ELF-1 (cell line): Measurements from ENCODE around the gene SGMS1.
"Not testable (repeated sequence)": the region's sequence is repeated elsewhere in the genome, so short reads cannot be mapped to it uniquely, and the experiment has no call there.

ENCODE experiments used
- DNase-seq: peaks from one replicate; pipeline ENCODE4 v3.0.0-alpha.2; 2016; ENCODE audit warnings: low read depth, low spot score

The SGMS1 gene

GRCh38 chr10:50558371-50558770 is 65.4 kb downstream of the SGMS1 start:
- no peak for DNase-seq

GRCh38 chr10:50557130-50557682 is 66.5 kb downstream of the SGMS1 start:
- no peak for DNase-seq

GRCh38 chr10:50556237-50557120 is 67.3 kb downstream of the SGMS1 start:
- no peak for DNase-seq

- peak; percentile 12 for DNase-seq
Observed at GRCh38 chr10:50554995-50555568, 68.7 kb downstream of the SGMS1 start.

- no peak for DNase-seq
Observed at GRCh38 chr10:50554376-50554994, 69.3 kb downstream of the SGMS1 start.

- DNase-seq = peak; percentile 21
Observed at GRCh38 chr10:50552771-50553535, 70.8 kb downstream of the SGMS1 start.

GRCh38 chr10:50552308-50552707 is 71.4 kb downstream of the SGMS1 start:
- no peak for DNase-seq

- DNase-seq = no peak
Observed at GRCh38 chr10:50551894-50552293, 71.9 kb downstream of the SGMS1 start.

GRCh38 chr10:50550291-50550839 is 73.4 kb downstream of the SGMS1 start:
- peak; percentile 57 for DNase-seq

GRCh38 chr10:50549186-50549585 is 74.6 kb downstream of the SGMS1 start:
- not testable (repeated sequence) for DNase-seq

GRCh38 chr10:50548481-50548880 is 75.3 kb downstream of the SGMS1 start:
- DNase-seq = not testable (repeated sequence)

- not testable (repeated sequence) for DNase-seq
Observed at GRCh38 chr10:50546287-50546686, 77.5 kb downstream of the SGMS1 start.

GRCh38 chr10:50545846-50546245 is 77.9 kb downstream of the SGMS1 start:
- DNase-seq = peak; percentile 19

GRCh38 chr10:50544857-50545429 is 78.8 kb downstream of the SGMS1 start:
- DNase-seq = peak; percentile 13

- DNase-seq = no peak
Observed at GRCh38 chr10:50544095-50544856, 79.5 kb downstream of the SGMS1 start.

- no peak for DNase-seq
Observed at GRCh38 chr10:50542871-50543270, 80.9 kb downstream of the SGMS1 start.

GRCh38 chr10:50541921-50542320 is 81.8 kb downstream of the SGMS1 start:
- DNase-seq = no peak

GRCh38 chr10:50541317-50541716 is 82.4 kb downstream of the SGMS1 start:
- no peak for DNase-seq

- DNase-seq = no peak
Observed at GRCh38 chr10:50540826-50541122, 83.0 kb downstream of the SGMS1 start.

GRCh38 chr10:50540069-50540825 is 83.5 kb downstream of the SGMS1 start:
- no peak for DNase-seq
